GM12873 (cell line): ENCODE data around the gene PTPA.

ENCODE experiments used
- CTCF ChIP-seq: IDR thresholded peaks from 2 replicates; pipeline ENCODE4 v1.5.1; 2012; ENCODE audit warnings: low read depth, mild to moderate bottlenecking, moderate library complexity, low read length, control low read depth; ENCODE audit not compliant: insufficient read depth; ENCODE audit errors: missing control alignments

PTPA gene

GRCh38 chr9:129148463-129149204 is 37.4 kb downstream of the PTPA start:
- no peak for TF ChIP-seq CTCF

GRCh38 chr9:129149442-129149841 is 38.2 kb downstream of the PTPA start:
- no peak for TF ChIP-seq CTCF

GRCh38 chr9:129150122-129150521 is 38.9 kb downstream of the PTPA start:
- no peak for TF ChIP-seq CTCF

- no peak for TF ChIP-seq CTCF
Observed at GRCh38 chr9:129150672-129151211, 39.5 kb downstream of the PTPA start.

- no peak for TF ChIP-seq CTCF
Observed at GRCh38 chr9:129151469-129151868, 40.3 kb downstream of the PTPA start.

- no peak for TF ChIP-seq CTCF
Observed at GRCh38 chr9:129154866-129155477, 43.8 kb downstream of the PTPA start.

GRCh38 chr9:129156163-129156562 is 44.9 kb downstream of the PTPA start:
- TF ChIP-seq CTCF: no peak
